Endothelial cell (in vitro differentiated cells): ENCODE measurements around the gene CCDC47. TPM values are rescaled to one million over a fixed set of nuclear protein-coding genes. Genes with fewer than 3 reads are reported as not detected.
"Not testable (repeated sequence)": the region's sequence is repeated elsewhere in the genome, so short reads cannot be mapped to it uniquely, and the experiment has no call there.

Experiments
- DNase-seq: peaks from one replicate; pipeline ENCODE4 v3.0.0; 2021; ENCODE audit warnings: low spot score
- H3K27ac Mint-ChIP-seq: one replicate; pipeline ENCODE4 v1.8.0; 2021; ENCODE audit warnings: mixed read lengths, inconsistent platforms; ENCODE audit not compliant: unreplicated experiment
- H3K27me3 Mint-ChIP-seq: one replicate; pipeline ENCODE4 v1.8.0; 2021; ENCODE audit warnings: mild to moderate bottlenecking, moderate library complexity, mixed read lengths, inconsistent platforms; ENCODE audit not compliant: unreplicated experiment
- H3K36me3 Mint-ChIP-seq: one replicate; pipeline ENCODE4 v1.8.0; 2021; ENCODE audit warnings: mild to moderate bottlenecking, low read depth, mixed read lengths, inconsistent platforms; ENCODE audit not compliant: unreplicated experiment
- H3K4me1 Mint-ChIP-seq: one replicate; pipeline ENCODE4 v1.8.0; 2021; ENCODE audit warnings: mild to moderate bottlenecking, mixed read lengths, inconsistent platforms; ENCODE audit not compliant: unreplicated experiment
- H3K4me3 Mint-ChIP-seq: one replicate; pipeline ENCODE4 v1.8.0; 2021; ENCODE audit warnings: mild to moderate bottlenecking, mixed read lengths, inconsistent platforms; ENCODE audit not compliant: unreplicated experiment
- H3K9me3 Mint-ChIP-seq: one replicate; pipeline ENCODE4 v1.8.0; 2021; ENCODE audit warnings: mixed read lengths, inconsistent platforms; ENCODE audit not compliant: unreplicated experiment
- total RNA-seq: library from RNA; stranded (reverse); fragmentation: NEBNext Ultra II Directional; extraction: Animal tissue kit (Norgen Biotek cat#: 25700); gene quantifications from one replicate; pipeline ENCODE4 v1.2.1, GENCODE V29; 2021; ENCODE audit not compliant: unreplicated experiment
- TF ChIP-seq, protein P1 (sequence below): fragments of 200-600 bp; sonication (generic); IDR thresholded peaks from one replicate; pipeline ENCODE4 v1.5.0; 2021; ENCODE audit warnings: antibody characterized with exemption; ENCODE audit not compliant: unreplicated experiment

Gene CCDC47
- total RNA-seq, 1 donor from 2014 or later: 58.0 TPM

- no peaks in the 10 kb centered on the region for H3K4me1 Mint-ChIP-seq
- TF ChIP-seq, protein P1, sequence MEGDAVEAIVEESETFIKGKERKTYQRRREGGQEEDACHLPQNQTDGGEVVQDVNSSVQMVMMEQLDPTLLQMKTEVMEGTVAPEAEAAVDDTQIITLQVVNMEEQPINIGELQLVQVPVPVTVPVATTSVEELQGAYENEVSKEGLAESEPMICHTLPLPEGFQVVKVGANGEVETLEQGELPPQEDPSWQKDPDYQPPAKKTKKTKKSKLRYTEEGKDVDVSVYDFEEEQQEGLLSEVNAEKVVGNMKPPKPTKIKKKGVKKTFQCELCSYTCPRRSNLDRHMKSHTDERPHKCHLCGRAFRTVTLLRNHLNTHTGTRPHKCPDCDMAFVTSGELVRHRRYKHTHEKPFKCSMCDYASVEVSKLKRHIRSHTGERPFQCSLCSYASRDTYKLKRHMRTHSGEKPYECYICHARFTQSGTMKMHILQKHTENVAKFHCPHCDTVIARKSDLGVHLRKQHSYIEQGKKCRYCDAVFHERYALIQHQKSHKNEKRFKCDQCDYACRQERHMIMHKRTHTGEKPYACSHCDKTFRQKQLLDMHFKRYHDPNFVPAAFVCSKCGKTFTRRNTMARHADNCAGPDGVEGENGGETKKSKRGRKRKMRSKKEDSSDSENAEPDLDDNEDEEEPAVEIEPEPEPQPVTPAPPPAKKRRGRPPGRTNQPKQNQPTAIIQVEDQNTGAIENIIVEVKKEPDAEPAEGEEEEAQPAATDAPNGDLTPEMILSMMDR: no peak
- H3K27ac Mint-ChIP-seq: peak overlapping the region; percentile 45
- no peak overlapping the region for H3K4me3 Mint-ChIP-seq
- H3K27me3 Mint-ChIP-seq: no peaks in the 10 kb centered on the region
- no peaks in the 10 kb centered on the region for H3K9me3 Mint-ChIP-seq
- no peak for DNase-seq
- H3K36me3 Mint-ChIP-seq: peaks cover 46% of the 10 kb centered on the region
Measured at GRCh38 chr17:63809970-63810369, 36.6 kb upstream of the CCDC47 start.

DNA sequence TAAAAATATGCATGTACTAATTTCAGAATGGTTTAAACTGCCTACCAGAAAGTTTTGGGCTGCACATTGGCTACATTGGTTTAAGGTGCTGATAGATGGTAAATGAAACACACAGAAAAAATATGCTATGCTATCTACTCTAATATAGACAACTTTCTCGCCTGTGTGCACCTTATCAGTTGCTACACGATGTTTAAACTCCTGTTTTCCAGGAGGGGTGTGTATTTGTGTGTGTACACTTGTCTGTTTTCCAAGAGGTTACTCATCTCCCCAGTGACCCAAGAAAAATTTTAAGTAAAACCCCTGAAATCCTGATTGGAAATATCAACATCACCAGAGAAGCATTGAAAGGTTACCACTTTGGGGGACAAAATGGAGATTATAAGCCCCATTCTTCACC is 32.2 kb upstream of the CCDC47 start:
- Mint-ChIP-seq H3K36me3 (peaks cover 29% of the 10 kb centered on the region), H3K4me1 (no peaks in the 10 kb centered on the region), H3K9me3 (no peaks in the 10 kb centered on the region), H3K27ac (peak overlapping the region; percentile 61), H3K4me3 (no peak overlapping the region), H3K27me3 (no peaks in the 10 kb centered on the region)
- TF ChIP-seq, protein P1: no peak
- DNase-seq: no peak

DNA sequence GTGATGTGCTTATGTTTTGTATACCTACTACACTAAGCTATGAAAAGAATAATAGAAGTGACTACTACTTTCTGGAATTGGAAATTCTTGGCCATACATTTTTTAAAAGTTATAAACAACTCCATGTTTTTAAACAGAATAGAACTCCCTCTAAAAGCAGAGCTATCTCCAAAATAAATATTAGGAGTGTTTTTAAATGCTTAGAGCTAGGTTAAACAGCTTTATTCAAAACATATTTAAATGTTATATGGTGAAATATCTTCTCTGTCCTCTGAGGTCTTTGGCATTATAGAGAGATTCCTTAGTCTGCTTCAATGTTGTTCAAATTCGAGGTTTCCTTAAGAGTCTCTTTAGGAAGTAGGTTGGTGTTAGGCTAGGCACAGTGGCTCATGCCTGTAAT is 30.9 kb upstream of the CCDC47 start:
- H3K27ac Mint-ChIP-seq: no peak overlapping the region
- no peaks in the 10 kb centered on the region for H3K4me1 Mint-ChIP-seq
- no peaks in the 10 kb centered on the region for H3K9me3 Mint-ChIP-seq
- DNase-seq: no peak
- H3K27me3 Mint-ChIP-seq: no peaks in the 10 kb centered on the region
- H3K36me3 Mint-ChIP-seq: peaks cover 22% of the 10 kb centered on the region
- H3K4me3 Mint-ChIP-seq: no peak overlapping the region
- TF ChIP-seq, protein P1: no peak

GRCh38 chr17:63800783-63801182 is 27.4 kb upstream of the CCDC47 start:
- DNase-seq: no peak
- no peak overlapping the region for H3K4me3 Mint-ChIP-seq
- TF ChIP-seq, protein P1: no peak
- H3K27ac Mint-ChIP-seq: no peak overlapping the region
- no peaks in the 10 kb centered on the region for H3K27me3 Mint-ChIP-seq
- H3K9me3 Mint-ChIP-seq: no peaks in the 10 kb centered on the region
- no peaks in the 10 kb centered on the region for H3K4me1 Mint-ChIP-seq
- H3K36me3 Mint-ChIP-seq: peaks cover 11% of the 10 kb centered on the region

- no peak for DNase-seq
- no peak overlapping the region for H3K4me3 Mint-ChIP-seq
- TF ChIP-seq, protein P1: no peak
- no peaks in the 10 kb centered on the region for H3K27me3 Mint-ChIP-seq
- no peaks in the 10 kb centered on the region for H3K9me3 Mint-ChIP-seq
- no peaks in the 10 kb centered on the region for H3K4me1 Mint-ChIP-seq
- H3K27ac Mint-ChIP-seq: no peak overlapping the region
- peaks cover 18% of the 10 kb centered on the region for H3K36me3 Mint-ChIP-seq
Measured at GRCh38 chr17:63798572-63799106, 25.2 kb upstream of the CCDC47 start.

DNA sequence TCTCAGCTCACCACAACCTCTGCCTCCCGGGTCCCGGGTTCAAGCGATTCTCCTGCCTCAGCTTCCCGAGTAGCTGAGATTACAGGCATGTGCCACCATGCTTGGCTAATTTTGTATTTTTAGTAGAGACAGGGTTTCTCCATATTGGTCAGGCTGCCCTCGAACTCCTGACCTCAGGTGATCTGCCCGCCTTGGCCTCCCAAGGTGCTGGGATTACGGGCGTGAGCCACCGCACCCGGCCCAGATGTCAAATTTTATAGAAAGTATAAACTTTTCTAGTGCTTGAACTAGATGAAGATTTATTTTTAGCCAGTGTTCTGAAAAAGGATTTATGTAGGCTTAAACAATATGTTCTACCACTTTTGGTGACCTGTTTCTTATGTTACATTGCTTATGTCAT is 23.0 kb upstream of the CCDC47 start:
- not testable (repeated sequence) for H3K4me1 Mint-ChIP-seq, DNase-seq, H3K9me3 Mint-ChIP-seq, H3K27me3 Mint-ChIP-seq, H3K4me3 Mint-ChIP-seq, H3K27ac Mint-ChIP-seq
- H3K36me3 Mint-ChIP-seq: peaks cover 18% of the 10 kb centered on the region
